ENCODE data around the gene NT5E. TPM values are rescaled to one million over a fixed set of nuclear protein-coding genes. Genes with fewer than 3 reads are reported as not detected.

Gene NT5E
- total and polyA plus RNA-seq, 7 donors = 0.57 to 3.9 (median 2.3) TPM

- DNase-seq (no peak), ATAC-seq (peak in 1 of 4 donors; percentile 36)
- intact Hi-C loops (cut with DNase I) = no loop called here
- Histone ChIP-seq H3K27me3 (ENCODE audit: insufficient read depth in 3 of 3, low read length in 2 of 3) (peaks cover 0 to 6% (median 0%) of the 10 kb centered on the region in 3 donors), H3K4me3 (no peak overlapping the region), H3K9me3 (no peaks in the 10 kb centered on the region), H3K4me1 (no peaks in the 10 kb centered on the region), H3K36me3 (ENCODE audit: insufficient read depth in 1 of 2, low read depth in 1 of 2) (no peaks in the 10 kb centered on the region), H3K27ac (peak overlapping the region; percentile 9)
- no peak for TF ChIP-seq CTCF (IDR thresholded peaks at IDR 0.05)
- 33 to 46% (median 44%) methylated on average over 4 of the region's 4 CpGs for WGBS, 3 donors
These were observed 9.5 kb downstream of the NT5E start for GRCh38 chr6:85459224-85459901.

- intact Hi-C loops (cut with DNase I) = no loop called here
- no peak overlapping the region for H3K4me3 ChIP-seq
- no peaks in the 10 kb centered on the region for H3K36me3 ChIP-seq (ENCODE audit: insufficient read depth in 1 of 2, low read depth in 1 of 2)
- peak overlapping the region; percentile 41 for H3K27ac ChIP-seq
- no peak for DNase-seq
- H3K27me3 ChIP-seq (ENCODE audit: insufficient read depth in 3 of 3, low read length in 2 of 3) = peaks cover 0 to 6% (median 1%) of the 10 kb centered on the region in 3 donors
- H3K4me1 ChIP-seq = no peaks in the 10 kb centered on the region
- H3K9me3 ChIP-seq = no peaks in the 10 kb centered on the region
- TF ChIP-seq CTCF (IDR thresholded peaks at IDR 0.05) = no peak
- no peak for ATAC-seq
- 64 to 78% (median 70%) methylated on average over 4 of the region's 4 CpGs for WGBS, 3 donors
These were observed 10.5 kb downstream of the NT5E start for GRCh38 chr6:85460154-85460920.

- WGBS, 3 donors = 71 to 77% (median 75%) methylated on average over 4 of the region's 4 CpGs
- ATAC-seq (peak in 1 of 4 donors; percentile 33), DNase-seq (no peak)
- intact Hi-C loops (cut with DNase I) = no loop called here
- Histone ChIP-seq H3K4me3 (no peak overlapping the region), H3K4me1 (no peaks in the 10 kb centered on the region), H3K36me3 (ENCODE audit: insufficient read depth in 1 of 2, low read depth in 1 of 2) (no peaks in the 10 kb centered on the region), H3K27me3 (ENCODE audit: insufficient read depth in 3 of 3, low read length in 2 of 3) (peaks cover 0 to 2% (median 1%) of the 10 kb centered on the region in 3 donors), H3K27ac (peak overlapping the region; percentile 41), H3K9me3 (no peaks in the 10 kb centered on the region)
- TF ChIP-seq CTCF (IDR thresholded peaks at IDR 0.05) = no peak
These were observed 11.3 kb downstream of the NT5E start for GRCh38 chr6:85460921-85461797.

DNA sequence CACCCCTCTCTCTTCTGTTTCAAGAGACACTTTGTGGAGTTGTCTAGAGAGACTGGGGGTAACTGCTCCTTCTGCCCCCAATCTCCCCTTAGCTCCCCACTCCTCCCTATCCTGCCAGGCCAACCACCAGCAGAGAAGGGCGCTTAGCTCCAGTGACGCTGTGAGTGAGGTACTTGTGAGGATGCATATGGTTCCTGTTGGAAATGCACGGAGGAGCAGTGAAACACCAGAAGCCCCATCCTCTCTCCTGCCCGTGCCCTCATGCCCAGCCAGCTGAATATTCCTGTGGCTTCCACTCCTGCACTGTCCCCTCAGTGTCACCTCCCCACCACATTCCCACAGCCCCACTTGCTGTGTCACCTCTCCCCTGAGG, 11.9 kb downstream of the NT5E start:
- H3K4me1 ChIP-seq = no peaks in the 10 kb centered on the region

More for the DNA sequence above, 11.9 kb downstream of the NT5E start:
- no peak for DNase-seq
- Histone ChIP-seq H3K4me3 (no peak overlapping the region), H3K36me3 (ENCODE audit: insufficient read depth in 1 of 2, low read depth in 1 of 2) (no peaks in the 10 kb centered on the region), H3K9me3 (no peaks in the 10 kb centered on the region), H3K27me3 (ENCODE audit: insufficient read depth in 3 of 3, low read length in 2 of 3) (peaks cover 0 to 1% (median 0%) of the 10 kb centered on the region in 3 donors), H3K27ac (peak overlapping the region; percentile 23)
- 72 to 86% (median 78%) methylated on average over 4 of the region's 4 CpGs for WGBS, 3 donors
- intact Hi-C loops (cut with DNase I) = no loop called here
- no peak for TF ChIP-seq CTCF (IDR thresholded peaks at IDR 0.05)
- no peak for ATAC-seq
